HG02623 (cell line): ENCODE measurements around the gene RIN2.

ENCODE experiments used
- ATAC-seq: cut with Tn5 transposase; IDR thresholded peaks from one replicate; pipeline ENCODE4 v1.9.1; 2021; ENCODE audit warnings: moderate library complexity; ENCODE audit not compliant: unreplicated experiment

RIN2 gene

DNA sequence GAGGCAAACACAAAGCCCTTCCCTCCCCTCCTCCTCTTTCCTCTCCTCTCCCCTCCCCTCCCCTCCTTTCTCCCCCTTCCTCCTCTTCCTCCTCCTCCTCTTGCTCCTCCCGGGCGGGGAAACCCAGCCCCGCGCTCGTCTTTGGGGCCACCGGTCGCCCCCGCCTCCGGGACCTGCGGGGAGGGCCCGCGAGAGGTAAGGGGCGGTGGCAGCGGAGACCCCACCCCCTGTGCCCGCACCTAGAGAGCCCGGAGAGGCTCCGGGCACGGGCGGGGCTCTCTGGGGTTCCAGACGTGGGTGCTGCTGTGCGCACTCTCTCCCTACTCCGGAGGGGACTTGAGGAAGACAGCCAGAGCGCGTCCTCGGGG is at the start of gene RIN2:
TSS of gene RIN2 (plus strand) at position 126 of the 368 bp plus-strand sequence. CDS start 131,344 bp downstream, outside the sequence.
- no peak for ATAC-seq

DNA sequence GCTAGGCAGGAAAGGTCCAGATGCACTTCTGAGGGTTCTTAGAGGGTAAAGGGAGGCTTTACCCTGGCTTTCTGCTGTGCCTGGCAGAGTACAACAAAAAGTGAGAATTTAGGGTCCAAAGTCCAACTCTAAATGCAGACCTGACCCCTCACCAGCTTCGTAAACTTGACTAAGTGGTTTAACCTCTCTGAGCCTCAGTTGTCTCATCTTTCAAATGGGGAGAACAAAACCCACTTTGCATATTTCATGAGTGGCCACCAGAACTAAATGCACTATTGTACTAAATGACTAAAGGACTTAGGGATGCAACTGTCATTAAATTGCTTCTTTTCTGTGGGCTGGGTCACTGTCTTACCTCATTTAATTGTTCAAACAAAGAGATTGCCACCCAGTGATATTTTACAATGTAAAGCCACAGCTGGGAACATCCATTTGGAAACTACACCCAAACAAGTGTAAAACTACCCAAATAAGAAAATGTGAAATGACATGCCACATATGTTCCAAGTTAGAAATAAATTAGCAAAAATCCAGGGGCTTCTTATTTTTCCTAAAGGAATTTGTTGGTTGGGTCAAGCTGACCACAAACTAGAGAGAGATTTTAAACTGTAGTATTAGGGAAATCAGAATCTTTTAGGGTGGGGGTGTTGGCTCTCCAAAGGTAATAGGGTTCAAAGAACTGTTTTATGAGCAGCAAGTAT is 48.3 kb upstream of the RIN2 start:
- ATAC-seq, result no peak

- ATAC-seq, result no peak
Observed at GRCh38 chr20:19710336-19711120, 47.5 kb upstream of the RIN2 start.

GRCh38 chr20:19711126-19711525 is 46.9 kb upstream of the RIN2 start:
- ATAC-seq, result no peak

- ATAC-seq, result no peak
Observed at GRCh38 chr20:19712721-19713260, 45.3 kb upstream of the RIN2 start.

DNA sequence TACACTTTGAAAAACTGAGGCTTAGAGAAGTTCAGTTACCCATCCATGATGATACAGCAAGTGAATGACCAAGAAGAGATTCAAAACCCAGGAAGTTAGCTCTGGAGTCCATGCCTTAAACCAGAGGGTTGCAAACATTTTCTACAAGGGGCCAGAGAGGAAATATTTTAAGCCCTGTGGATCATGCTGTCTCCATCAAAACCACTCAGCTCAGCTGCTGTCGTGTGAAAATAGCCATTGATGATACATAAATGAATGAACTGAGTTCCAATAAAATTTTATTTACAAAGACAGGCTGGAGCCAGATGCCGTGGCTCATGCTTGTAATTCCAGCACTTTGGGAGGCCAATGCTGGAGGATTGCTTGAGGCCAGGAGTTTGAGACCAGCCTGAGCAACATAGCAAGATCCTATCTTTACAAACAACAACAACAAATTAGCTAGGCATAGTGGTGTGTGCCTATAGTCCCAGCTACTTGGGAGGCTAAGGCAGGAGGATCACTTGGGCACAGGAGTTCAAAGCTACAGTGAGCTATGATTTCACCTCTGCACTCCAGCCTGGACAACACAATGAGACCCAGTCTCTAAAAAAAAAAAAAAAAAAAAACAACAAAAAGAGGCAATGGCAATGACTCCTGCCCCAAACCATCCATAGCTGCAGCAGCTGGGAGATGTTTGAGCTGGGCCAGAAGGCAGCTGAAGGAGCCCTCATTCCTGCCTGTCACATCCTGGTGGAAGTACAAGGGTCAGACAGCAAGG is 44.1 kb upstream of the RIN2 start:
- no peak for ATAC-seq

DNA sequence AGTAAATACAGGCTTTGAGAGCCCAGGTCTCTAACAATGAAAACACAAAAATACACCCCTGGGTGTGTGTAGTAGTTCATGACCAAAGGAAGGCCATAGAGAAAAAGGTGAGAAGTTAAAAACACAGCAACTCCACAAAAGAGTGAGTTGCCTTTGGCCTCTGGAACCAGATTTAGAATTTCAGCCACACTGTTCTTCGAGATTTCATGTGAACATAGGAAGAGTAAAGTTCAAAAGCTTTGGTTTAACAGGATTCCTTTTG is 43.5 kb upstream of the RIN2 start:
- no peak for ATAC-seq

DNA sequence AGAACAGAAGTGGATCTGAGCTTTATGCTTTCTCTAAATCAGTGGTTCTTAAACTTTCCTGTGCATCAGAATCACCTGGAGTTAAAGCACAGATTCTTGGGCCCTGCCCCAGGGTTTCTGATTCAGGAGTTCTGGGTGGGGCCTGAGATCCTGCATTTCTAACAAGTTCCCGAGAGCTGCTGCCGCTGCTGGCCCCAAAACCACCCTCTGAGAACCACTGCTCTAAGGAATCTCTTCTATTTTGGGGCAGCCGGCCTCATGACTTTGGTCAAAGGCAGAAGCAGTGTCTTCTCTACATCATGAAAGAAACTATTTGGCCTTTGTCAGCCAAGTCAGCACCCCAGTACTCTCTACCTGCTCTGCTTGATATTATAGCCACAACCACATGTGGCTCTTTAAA is 42.1 kb upstream of the RIN2 start:
- no peak for ATAC-seq

- no peak for ATAC-seq
Observed at GRCh38 chr20:19718880-19719279, 39.2 kb upstream of the RIN2 start.

DNA sequence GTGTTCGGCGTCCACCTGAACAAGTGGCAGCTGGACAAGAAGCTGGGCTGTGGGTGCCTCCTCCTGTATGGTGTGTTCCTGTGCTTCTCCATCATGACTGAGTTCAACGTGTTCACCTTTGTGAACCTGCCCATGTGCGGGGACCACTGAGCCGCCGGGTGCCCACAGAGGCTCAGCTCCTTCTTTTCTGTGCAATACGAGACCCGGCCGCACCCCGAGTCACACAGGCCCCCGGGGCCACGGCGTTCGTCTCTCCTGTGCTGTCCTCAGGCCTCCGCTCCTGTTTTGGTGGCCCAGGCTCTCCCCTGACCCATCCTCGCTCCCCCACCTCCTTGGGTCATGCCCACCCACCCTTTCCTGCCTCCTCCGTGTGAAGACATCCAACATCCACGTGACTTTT is 37.1 kb upstream of the RIN2 start:
- no peak for ATAC-seq

GRCh38 chr20:19723051-19723450 is 35.0 kb upstream of the RIN2 start:
- ATAC-seq, result no peak

- ATAC-seq, result no peak
Observed at GRCh38 chr20:19723813-19724430, 34.1 kb upstream of the RIN2 start.

DNA sequence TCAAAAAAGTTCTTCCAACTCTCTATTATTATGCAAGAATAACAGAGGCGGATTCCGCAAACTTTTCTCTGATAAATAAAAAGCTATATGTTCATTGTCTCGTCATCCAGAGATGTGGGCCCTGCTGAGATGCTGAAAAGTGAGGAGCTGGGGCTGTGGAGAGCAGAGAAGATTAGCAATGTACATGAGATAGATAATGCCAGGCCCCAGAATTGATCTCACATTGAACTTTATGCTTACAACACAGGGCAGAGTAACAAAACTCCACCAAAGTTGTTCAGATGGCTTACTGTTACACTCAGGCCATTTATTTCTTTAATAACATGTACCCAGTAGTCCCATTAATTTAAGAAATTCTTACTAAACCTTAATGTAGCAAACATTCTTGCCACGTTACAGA is 32.7 kb upstream of the RIN2 start:
- no peak for ATAC-seq

GRCh38 chr20:19725814-19726525 is 32.1 kb upstream of the RIN2 start:
- no peak for ATAC-seq

- ATAC-seq, result no peak
Observed at GRCh38 chr20:19727251-19727847, 30.7 kb upstream of the RIN2 start.

- no peak for ATAC-seq
Observed at GRCh38 chr20:19729672-19730071, 28.4 kb upstream of the RIN2 start.

DNA sequence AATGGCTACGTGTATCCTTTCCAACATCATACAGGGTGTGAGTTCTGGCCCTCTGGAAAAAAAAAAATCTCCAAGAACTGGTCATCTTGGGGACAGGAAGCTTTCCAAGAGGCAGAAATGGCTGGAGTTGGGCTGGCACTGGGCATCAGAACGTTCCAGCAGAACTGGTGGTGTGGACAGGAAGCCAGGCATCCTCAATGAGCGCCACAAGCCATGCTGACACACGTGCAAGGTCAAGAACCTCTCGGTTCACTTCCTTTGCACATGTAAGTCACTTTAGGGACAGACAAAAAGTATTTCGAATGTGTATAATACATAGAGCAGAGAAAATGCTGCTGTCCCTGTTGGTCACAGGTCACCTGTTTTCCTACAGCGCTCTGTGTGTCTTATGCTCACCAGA is 27.4 kb upstream of the RIN2 start:
- no peak for ATAC-seq

- ATAC-seq, result no peak
Observed at GRCh38 chr20:19734811-19735210, 23.2 kb upstream of the RIN2 start.

- no peak for ATAC-seq
Observed at GRCh38 chr20:19735446-19735845, 22.6 kb upstream of the RIN2 start.

DNA sequence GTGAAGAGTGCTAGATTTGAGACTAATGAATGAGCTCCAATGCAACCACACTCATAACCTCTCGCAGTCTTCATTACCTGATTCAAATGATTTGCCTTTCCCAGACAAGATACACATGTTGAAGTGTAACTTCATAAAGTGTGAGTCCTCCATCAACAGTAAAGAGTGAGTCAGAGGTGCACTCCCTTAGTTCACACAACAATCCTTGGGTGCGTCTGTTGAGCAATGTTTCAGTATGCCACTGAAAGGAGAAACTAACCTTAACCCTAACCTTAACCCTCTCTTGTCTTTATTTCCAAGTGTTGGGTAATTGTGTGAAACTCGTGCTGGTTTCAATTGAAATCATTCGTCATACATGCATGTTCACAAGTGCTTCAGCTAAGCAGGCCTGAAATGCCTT is 21.0 kb upstream of the RIN2 start:
- ATAC-seq, result no peak
